PC-9 (cell line): Measurements from ENCODE around the gene LRP8. TPM values are rescaled to one million over a fixed set of nuclear protein-coding genes. Genes with fewer than 3 reads are reported as not detected.

Source experiments
- BruUV-seq: library from RNA; stranded (reverse); fragments of 400-500 nt; replicated peaks from 2 replicates; lab custom pipeline; 2021; lab: Mats Ljungman, UMichigan
- CTCF ChIA-PET: fragments of 300-600 bp; sonication (Branson Sonifier 250); formaldehyde crosslinking; loops from one replicate; lab custom pipeline; 2022; ENCODE audit warnings: antibody characterized with exemption; lab: Charles Lee
- POLR2A ChIA-PET: fragments of 300-600 bp; sonication (Branson Sonifier 250); formaldehyde crosslinking; loops from one replicate; lab custom pipeline; 2022; ENCODE audit warnings: antibody characterized with exemption; ENCODE audit not compliant: unreplicated experiment; lab: Charles Lee
- DNase-seq, 2 experiments: peaks; one replicate each; pipeline versions ENCODE4 v3.0.0 to v3.0.0-alpha.2; 2015 to 2022; ENCODE audit warnings: mixed read lengths in 1 of 2
- H2AFZ ChIP-seq: fragments of 200-600 bp; sonication (generic); 2 replicates; pipeline ENCODE4 v1.8.1; 2017; ENCODE audit warnings: antibody characterized with exemption
- H3F3A ChIP-seq: fragments of 200-600 bp; sonication (generic); 2 replicates; pipeline ENCODE4 v1.8.1; 2017; ENCODE audit warnings: antibody characterized with exemption, mild to moderate bottlenecking, low read depth; ENCODE audit not compliant: insufficient read depth
- H3K27ac ChIP-seq: fragments of 200-600 bp; sonication (generic); 2 replicates; pipeline ENCODE4 v1.6.1; 2016; ENCODE audit warnings: mixed run types
- H3K27me3 ChIP-seq: fragments of 200-600 bp; sonication (generic); 2 replicates; pipeline ENCODE4 v1.6.1; 2016; ENCODE audit warnings: low read depth, mixed run types; ENCODE audit not compliant: insufficient read depth
- H3K36me3 ChIP-seq: fragments of 200-600 bp; sonication (generic); 2 replicates; pipeline ENCODE4 v1.6.1; 2016; ENCODE audit warnings: low read depth, mixed run types
- H3K4me1 ChIP-seq: fragments of 200-600 bp; sonication (generic); replicated peaks from 2 replicates; pipeline ENCODE4 v1.6.1; 2016; ENCODE audit warnings: mixed run types; ENCODE audit not compliant: insufficient read depth
- H3K4me2 ChIP-seq: fragments of 200-600 bp; sonication (generic); 2 replicates; pipeline ENCODE4 v1.6.1; 2017; ENCODE audit warnings: mixed run types
- H3K4me3 ChIP-seq: fragments of 200-600 bp; sonication (generic); 2 replicates; pipeline ENCODE4 v1.6.1; 2016; ENCODE audit warnings: mixed run types
- H3K79me2 ChIP-seq: fragments of 200-600 bp; sonication (generic); 2 replicates; pipeline ENCODE4 v1.6.1; 2017; ENCODE audit warnings: low read depth, mixed run types
- H3K9me2 ChIP-seq: fragments of 200-600 bp; sonication (generic); 2 replicates; pipeline ENCODE4 v1.8.1; 2017; ENCODE audit warnings: mild to moderate bottlenecking; ENCODE audit not compliant: insufficient read depth
- H3K9me3 ChIP-seq: fragments of 200-600 bp; sonication (generic); 2 replicates; pipeline ENCODE4 v1.8.1; 2016; ENCODE audit warnings: low read depth; ENCODE audit not compliant: insufficient read depth
- H4K20me1 ChIP-seq: fragments of 200-600 bp; sonication (generic); 2 replicates; pipeline ENCODE4 v1.8.1; 2017; ENCODE audit not compliant: insufficient read depth
- CTCF ChIP-seq: fragments of 200-600 bp; sonication (generic); conservative IDR thresholded peaks from 2 replicates; pipeline ENCODE4 v1.6.1; 2017; ENCODE audit warnings: mixed run types, antibody characterized with exemption, mild to moderate bottlenecking, moderate library complexity
- EZH2 ChIP-seq: fragments of 200-600 bp; sonication (generic); IDR thresholded peaks from 2 replicates; pipeline ENCODE4 v1.8.0; 2017; ENCODE audit warnings: antibody characterized with exemption, low read depth
- intact Hi-C: fragments of 100-400 bp; cut with micrococcal nuclease; formaldehyde crosslinking; loops from one replicate; pipeline ENCODE4 v1.10.0; 2022; ENCODE audit not compliant: unreplicated experiment
- total RNA-seq: library from RNA; stranded (reverse); gene quantifications from 2 replicates; pipeline ENCODE4 v1.2.3, GENCODE V29; 2021

The LRP8 gene
- total RNA-seq, 1 experiment from 2014 or later = 85.3 TPM

- intact Hi-C loops = no loop called here
Measured at GRCh38 chr1:53299233-53299632, 28.6 kb downstream of the LRP8 start.

GRCh38 chr1:53298045-53298637 is 29.7 kb downstream of the LRP8 start:
- no peak overlapping the region for H3K27ac ChIP-seq
- no peaks in the 10 kb centered on the region for H3K27me3 ChIP-seq
- no peaks in the 10 kb centered on the region for H3K9me3 ChIP-seq
- DNase-seq = no peak
- no peaks in the 10 kb centered on the region for H3K9me2 ChIP-seq
- H3K79me2 ChIP-seq = peaks cover 38% of the 10 kb centered on the region
- BruUV-seq = no TSS peak
- no peak overlapping the region for H2AFZ ChIP-seq
- ChIA-PET CTCF (no interaction called here), POLR2A (no interaction called here)
- intact Hi-C loops = no loop called here
- peaks cover 14% of the 10 kb centered on the region for H3K4me1 ChIP-seq
- TF ChIP-seq EZH2 (no peak), CTCF (no peak)
- no peak overlapping the region for H3K4me3 ChIP-seq
- H3F3A ChIP-seq = peaks cover 3% of the 10 kb centered on the region; the same call in 1 of the 2 replicates
- no peak overlapping the region for H3K4me2 ChIP-seq
- peaks cover 41% of the 10 kb centered on the region for H4K20me1 ChIP-seq
- no peaks in the 10 kb centered on the region for H3K36me3 ChIP-seq

More at GRCh38 chr1:53299233-53299632, 28.6 kb downstream of the LRP8 start:
- Histone ChIP-seq H2AFZ (no peak overlapping the region), H3K36me3 (no peaks in the 10 kb centered on the region), H3K4me3 (no peak overlapping the region), H3K27ac (no peak overlapping the region), H3K4me1 (peaks cover 4% of the 10 kb centered on the region), H3K27me3 (no peaks in the 10 kb centered on the region), H3K9me2 (no peaks in the 10 kb centered on the region), H3K79me2 (peaks cover 38% of the 10 kb centered on the region), H3K4me2 (no peak overlapping the region), H4K20me1 (peaks cover 39% of the 10 kb centered on the region), H3F3A (0 out of 2 replicates have a peak, but pooled peaks cover 1% of the 10 kb centered on the region), H3K9me3 (no peaks in the 10 kb centered on the region)
- no peak for TF ChIP-seq CTCF
- TF ChIP-seq EZH2 = no peak
- BruUV-seq = no TSS peak
- POLR2A ChIA-PET = interaction anchor here (0.5 kb wide), 1 partner anchor 240 kb away, joined by 7 read pairs; no protein-coding TSS in a partner anchor
- no peak for DNase-seq
- CTCF ChIA-PET = no interaction called here

- intact Hi-C loops = no loop called here
- TF ChIP-seq EZH2 = no peak
- no peak for TF ChIP-seq CTCF
- no peak for DNase-seq
- Histone ChIP-seq H3K4me2 (no peak overlapping the region), H3K79me2 (peaks cover 34% of the 10 kb centered on the region; the same call in 1 of the 2 replicates), H3K27me3 (no peaks in the 10 kb centered on the region), H3K9me3 (no peaks in the 10 kb centered on the region), H3K36me3 (no peaks in the 10 kb centered on the region), H4K20me1 (peaks cover 46% of the 10 kb centered on the region), H3K27ac (no peak overlapping the region), H2AFZ (no peak overlapping the region), H3F3A (peaks cover 3% of the 10 kb centered on the region; the same call in 1 of the 2 replicates), H3K9me2 (no peaks in the 10 kb centered on the region), H3K4me1 (peaks cover 17% of the 10 kb centered on the region), H3K4me3 (no peak overlapping the region)
- no TSS peak for BruUV-seq
- ChIA-PET CTCF (no interaction called here), POLR2A (no interaction called here)
Measured at GRCh38 chr1:53297195-53297594, 30.7 kb downstream of the LRP8 start.
